GM21576 (cell line): ENCODE measurements around the gene SERPINA4.

Source experiments
- ATAC-seq: cut with Tn5 transposase; IDR thresholded peaks from one replicate; pipeline ENCODE4 v1.9.1; 2021; ENCODE audit warnings: mild to moderate bottlenecking, moderate library complexity; ENCODE audit not compliant: unreplicated experiment

SERPINA4 gene, protein sequence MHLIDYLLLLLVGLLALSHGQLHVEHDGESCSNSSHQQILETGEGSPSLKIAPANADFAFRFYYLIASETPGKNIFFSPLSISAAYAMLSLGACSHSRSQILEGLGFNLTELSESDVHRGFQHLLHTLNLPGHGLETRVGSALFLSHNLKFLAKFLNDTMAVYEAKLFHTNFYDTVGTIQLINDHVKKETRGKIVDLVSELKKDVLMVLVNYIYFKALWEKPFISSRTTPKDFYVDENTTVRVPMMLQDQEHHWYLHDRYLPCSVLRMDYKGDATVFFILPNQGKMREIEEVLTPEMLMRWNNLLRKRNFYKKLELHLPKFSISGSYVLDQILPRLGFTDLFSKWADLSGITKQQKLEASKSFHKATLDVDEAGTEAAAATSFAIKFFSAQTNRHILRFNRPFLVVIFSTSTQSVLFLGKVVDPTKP

DNA sequence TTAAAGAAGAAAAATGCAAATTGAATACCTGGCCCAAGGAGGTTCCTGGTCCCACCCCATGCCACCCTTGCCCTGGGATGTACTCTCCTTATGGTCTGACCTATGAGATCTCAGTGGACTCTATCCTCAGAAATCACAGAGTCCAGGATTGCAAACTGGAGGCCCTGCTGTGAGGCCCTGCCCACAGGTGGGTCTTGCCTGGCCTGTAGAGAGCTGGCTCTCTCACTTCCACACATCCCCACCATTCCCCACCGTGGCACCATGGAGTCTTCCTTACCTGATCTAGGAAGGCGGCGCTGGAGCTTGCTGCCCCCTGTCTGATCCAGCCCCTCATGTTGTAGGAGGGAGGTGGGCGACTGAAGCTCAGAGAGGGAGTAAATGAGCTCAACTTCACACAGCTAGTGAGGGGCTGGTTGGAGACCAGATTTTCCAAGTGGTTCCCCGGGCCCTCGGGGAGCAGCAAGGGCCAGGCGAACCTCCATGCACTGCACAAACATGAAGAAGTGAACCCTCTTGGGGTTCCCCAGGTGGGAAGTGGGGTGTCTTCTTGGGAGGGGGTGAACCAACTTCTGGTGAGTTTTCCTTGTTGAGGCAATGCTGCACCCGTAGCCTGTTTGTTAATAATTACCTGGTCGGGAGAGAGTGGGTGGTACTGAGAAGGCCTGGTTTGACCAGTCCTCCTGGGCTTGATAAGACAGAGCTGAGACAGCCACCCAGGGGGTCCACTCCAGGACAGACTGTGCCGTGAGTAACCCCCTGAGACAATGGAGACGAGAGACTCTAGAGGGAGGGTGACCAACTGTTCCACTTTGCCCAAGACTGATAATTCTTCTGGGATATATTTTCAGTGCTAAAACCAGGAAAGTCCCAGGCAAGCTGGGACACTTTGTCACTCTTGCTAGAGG, at the start of gene SERPINA4:
SERPINA4 (plus strand) TSS at position 692 of the 905 bp plus-strand sequence. CDS start 2,041 bp downstream, outside the sequence.
- no peak for ATAC-seq

DNA sequence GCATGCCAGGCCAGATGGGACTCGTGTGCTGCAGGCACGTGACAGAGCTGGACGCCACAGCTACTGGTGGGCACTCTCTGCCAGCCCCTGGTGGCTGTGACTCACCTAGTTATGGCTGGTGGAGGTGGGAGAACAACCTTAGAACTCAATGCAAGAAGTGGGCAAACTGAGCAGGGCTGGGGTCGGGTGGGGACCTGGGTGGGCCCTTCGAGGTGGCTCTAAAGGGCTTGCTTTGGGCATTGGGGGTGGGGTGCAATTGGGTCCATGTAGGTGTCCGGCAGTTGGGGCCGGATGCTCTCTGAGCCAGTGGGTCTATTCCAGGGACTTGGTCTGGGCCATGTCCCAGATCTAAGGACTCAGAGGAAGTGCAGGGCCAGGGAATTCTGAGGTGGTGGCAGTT, 46.9 kb upstream of the SERPINA4 start:
- ATAC-seq = no peak

DNA sequence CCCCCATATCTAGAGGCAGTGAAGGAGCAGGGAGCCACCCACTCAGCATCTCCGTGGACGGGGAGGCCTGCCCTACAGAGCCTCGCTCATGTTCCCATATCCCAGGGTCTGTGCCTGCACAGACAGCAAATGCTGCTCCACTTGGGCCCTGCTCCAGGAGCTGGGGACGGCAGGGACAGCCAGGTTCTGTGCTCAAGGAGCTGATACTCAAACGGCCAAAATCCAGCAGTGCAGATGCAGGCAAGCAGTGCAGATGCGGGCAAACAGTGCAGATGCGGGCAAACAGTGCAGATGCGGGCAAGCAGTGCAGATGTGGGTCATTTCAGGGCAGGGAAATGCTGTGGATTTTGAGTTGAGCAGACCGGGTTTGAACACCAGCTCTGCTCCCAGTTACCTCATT, 45.8 kb upstream of the SERPINA4 start:
- ATAC-seq = no peak

DNA sequence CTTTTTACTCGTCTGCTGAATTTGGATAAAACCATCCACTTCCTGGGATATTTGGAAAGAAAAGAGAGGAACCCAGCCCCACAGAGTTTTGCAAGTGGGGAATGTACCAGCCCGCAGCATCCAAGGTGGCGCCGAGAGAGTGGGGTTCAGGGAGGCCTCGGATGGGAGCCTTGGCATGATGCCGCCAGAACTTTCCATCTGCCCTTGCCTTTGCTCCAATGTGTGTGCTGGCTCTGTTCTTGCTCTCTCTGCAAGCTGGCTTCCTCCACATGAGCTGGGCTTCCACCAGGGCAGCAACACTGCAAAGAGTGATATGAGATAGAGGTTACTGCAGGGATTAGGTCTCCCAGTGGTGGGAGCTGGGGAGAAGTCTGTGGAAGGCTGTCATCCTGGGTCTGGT, 45.4 kb upstream of the SERPINA4 start:
- ATAC-seq = no peak

DNA sequence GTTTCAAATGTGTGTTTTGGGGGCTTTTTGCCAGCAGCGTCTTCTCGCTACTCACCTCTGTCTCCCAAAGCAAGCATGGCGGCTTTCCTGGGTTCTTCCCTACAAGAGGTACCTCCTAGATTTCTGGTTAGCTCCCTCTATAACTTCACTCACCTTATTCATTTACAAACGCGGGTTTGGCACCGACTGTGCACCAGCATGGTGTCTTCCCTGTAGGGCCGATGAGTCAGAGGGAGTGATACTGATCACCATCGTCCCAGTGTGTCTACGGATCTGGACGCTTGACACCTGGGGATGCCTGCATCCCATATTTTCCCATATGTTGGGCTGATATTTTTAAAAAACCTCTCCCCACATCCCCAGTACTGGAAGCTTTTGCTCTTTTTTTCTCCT, 44.0 kb upstream of the SERPINA4 start:
- ATAC-seq = no peak

DNA sequence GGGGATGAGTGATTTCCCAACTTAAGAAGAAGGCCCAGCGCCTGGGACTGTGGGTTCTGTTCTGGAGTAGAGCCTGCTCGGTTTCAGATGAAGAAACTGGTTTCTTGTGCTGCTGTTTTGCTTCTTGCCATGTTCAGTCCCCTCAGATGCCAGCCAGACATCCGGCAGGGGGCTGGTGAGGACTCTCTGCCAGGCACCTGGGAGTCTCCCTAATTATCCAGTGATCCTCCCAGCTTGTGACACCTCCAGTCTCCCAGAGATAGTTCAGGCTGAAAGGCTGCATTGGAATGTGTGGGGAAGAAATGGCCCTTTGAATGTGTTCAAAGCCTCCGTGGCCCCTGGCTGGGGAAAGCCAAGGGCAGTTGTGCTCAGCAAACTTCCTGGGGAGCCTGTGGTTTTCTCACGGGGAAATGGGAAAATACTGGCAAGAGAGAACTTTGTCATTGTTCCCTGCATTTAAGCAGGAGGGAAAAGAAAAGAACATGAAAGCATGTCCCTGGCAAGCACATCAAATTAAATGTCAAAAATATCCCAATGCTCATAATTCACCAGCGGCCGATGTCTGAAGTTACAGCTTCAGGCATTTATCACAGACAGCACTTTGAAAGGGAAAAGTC, 43.5 kb upstream of the SERPINA4 start:
- ATAC-seq = no peak

DNA sequence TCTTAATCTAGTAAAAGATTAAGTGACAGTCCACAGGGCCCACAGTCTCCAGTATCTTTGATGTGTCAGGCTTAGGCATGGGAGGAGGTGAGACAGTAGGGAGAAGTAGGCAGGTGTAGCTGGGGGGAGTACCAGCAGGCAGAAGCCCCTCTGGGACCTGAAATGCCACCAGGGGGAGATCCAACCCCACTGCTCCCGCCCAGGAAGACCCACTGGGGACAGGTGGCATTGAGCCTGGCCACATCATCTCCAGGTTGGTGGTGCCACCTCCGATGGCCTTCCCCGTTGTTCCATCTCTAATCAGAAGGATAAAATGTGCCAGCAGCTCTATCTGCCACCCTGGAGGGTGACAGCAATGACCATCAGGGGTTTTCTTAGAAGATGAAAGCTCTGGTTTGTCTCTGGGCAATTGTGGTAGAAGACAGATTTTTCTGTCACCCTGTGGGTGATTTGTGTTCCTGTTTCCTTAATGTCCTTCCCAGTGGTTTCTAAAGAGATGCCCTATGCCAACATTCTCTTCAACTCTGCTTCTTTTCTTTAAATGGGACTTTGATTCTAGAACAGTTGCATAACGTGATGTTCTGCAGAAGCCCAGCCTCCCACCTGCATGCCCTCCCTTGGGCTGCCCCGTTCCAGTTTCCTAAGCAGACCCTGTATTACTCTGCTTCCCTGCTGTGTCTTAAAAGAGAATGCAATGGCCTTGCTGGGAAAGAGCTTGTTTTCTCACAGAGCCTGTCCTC, 39.7 kb upstream of the SERPINA4 start:
- no peak for ATAC-seq

DNA sequence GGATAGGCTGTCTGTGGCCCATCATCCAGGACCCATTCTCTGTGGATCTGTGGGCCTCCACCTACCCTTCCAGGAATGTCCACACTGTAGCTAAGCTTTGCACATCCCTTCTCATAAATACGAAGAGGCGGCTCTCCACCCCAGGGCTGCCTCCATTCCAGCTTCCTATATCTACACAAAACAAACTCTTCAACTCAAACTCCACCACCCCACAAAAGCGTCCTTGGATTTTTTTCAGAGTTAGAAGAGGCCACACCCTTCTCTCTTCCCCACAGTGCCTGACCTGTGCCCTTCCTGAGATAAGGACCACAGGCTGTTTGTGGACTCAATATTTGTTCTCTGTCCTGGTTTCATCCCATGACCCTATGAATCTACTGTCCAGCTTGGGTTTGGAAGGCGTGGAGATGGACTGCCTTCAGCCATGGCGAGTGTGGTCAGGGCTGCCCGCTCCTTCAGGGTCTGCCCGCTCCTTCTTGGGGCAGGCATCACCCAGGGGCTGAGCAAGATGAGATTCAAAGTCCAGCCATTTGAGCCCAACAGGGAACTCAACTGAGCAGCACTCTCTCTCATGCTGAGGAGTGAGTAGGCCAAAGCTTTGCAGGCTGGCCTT, 39.0 kb upstream of the SERPINA4 start:
- no peak for ATAC-seq

DNA sequence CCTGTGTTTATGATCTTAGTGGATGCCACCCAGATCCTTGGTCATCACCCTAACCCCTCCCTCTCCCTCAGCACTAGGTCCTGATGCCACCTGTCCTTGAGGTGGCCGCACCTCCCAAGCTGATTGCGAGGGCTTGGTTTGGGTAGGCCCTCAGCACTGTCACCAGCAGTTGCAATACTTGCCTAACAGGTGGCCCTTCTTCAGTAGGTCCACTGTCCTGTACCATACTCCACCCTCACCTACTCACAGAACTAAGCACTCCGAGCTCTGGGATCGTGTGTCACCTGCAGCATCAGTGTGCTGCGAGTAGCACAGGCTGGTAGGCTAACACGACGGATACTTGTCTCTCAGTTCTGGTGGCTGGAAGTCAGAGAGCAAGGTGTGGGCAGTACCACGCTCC, 38.0 kb upstream of the SERPINA4 start:
- no peak for ATAC-seq

DNA sequence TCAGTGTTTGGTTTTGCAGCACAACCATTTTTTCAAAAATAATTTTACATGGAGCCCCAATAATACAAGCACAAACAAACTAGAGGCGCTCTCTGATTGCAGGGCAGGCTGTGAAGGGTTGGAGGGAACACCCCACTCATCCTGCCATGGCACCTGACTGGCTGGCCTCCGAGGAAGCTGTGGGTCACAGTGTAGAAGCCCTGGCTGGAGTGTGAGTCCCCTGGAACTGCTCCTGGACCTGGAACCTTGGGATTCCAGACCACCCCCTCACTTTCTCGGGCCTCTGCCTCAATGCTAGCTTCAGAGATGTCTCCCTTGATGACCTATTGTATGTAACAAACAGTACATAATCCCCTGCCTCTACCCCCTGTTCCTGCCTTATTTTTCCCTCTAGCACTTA, 37.1 kb upstream of the SERPINA4 start:
- no peak for ATAC-seq

DNA sequence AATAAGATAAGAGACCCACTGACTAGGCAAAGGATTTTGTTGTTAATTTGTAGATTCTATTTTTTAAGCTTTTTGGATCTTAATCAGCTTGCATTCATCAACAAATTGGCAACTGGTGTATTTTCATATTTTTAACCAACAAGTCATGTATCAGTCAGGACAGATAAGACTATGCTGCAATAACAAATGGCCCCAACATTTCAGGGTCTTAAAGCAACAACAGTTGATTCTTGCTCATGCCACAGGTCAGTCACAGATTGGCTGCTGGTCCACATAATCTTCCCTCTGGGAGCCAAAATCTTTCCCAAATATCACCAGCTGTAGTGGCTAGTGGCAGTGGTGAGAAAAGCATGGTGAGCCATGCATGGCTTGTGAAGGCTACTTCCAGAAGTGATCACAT, 30.1 kb upstream of the SERPINA4 start:
- no peak for ATAC-seq

DNA sequence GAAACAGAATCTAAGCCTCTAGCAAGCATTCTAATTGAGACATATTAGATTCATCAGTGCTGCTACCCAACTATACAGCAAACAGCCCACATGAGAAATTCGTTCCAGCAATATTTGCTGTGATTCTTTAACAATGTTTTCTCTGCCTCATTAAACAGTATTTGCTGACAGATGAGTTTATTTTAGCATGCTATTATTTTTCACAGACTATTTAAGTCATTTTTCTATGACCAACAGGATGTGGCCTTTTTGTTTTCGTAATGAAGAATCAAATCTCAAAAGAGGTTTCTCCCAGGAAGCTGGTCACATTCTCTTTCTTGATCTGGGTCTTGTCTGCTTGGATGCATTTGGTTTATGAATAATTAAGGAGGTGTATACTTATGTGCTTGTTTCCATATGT, 28.8 kb upstream of the SERPINA4 start:
- no peak for ATAC-seq

DNA sequence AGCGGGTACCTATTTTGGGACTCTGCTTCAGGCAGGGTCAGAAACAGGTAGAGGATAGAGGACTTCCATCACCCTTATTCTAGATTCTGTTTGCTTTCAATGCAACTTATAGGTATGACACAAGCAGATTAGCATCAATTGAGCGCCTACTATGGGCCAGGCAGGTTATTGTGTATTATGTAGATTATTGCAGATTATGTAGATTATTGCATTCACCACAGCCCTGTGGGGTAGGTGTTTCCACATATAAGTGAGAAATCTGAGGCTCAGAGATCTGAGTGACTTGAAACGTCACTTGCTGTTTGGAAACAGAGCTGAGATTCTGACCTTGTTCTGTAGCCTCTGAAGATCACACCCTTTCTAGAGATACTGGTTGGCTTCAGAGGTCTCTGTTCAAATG, 25.7 kb upstream of the SERPINA4 start:
- no peak for ATAC-seq

DNA sequence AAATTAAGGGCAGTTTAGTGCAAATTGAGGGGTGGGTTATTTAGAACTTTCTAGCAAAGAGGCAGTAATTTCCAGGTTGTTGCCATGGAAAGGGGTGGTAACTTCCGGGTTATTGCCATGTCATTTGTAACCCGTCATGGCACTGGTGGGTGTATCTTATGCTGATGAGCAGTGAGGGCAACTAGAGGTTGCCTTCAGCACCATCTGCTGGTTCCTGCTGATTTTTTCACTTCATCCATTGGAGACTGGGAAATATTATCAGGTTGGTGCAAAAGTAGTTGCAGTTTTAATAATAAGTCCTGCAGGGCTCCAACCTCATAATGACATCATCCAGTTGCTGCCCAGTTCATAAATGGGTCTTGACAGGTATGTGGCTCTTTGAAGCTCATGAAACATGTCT, 24.4 kb upstream of the SERPINA4 start:
- no peak for ATAC-seq

DNA sequence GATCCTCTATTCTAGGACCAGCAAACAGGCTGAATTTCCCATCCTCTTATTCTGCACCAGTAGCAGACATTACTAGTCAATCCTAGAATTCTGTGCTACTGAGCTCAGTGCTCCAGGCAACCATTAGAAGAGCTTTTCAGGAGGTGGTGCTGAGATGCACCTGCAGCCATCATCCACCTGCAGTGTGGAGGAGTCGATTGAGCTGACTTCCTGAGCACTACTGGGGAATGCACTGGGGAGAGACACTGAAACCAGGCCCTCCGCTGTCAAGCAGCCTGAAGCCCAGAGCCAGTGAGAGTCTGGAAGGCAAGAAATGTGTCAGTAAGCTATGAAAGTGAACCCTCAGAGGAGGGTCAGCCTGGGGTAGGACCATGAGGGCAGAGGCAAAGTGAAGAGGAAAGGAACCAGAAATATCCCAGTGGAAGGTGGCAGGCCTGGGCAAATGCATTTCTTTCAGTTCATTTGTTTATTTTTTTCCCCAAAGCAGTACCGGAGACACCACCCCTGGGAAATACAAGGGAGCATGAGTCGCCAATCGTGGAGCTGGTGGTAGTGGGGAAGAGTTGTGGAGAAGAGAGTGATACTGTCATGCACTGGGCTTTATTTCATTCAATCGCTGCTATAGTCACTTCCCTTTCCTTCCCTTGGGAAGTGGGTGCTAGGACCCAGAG, 23.0 kb upstream of the SERPINA4 start:
- ATAC-seq = no peak

DNA sequence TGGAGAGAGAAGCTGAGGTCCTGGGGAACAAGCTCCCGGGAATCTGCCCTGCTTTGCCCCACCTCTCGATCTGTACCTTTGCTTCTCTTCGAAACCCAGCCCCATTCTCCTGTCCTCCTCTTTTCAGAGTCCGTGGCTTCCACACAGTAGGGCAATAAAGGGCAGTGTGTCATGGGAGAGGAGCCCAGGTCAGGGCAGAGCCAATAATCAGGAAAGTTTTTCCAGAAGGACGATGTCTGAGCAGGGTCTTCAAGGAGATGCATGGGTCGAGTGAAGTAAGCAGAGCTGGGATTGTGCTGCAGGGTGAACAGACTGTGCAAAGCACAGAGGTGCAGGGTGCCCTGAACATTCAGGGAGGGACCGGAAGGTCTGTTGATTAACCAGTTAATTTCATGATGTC, 22.1 kb upstream of the SERPINA4 start:
- ATAC-seq = no peak

DNA sequence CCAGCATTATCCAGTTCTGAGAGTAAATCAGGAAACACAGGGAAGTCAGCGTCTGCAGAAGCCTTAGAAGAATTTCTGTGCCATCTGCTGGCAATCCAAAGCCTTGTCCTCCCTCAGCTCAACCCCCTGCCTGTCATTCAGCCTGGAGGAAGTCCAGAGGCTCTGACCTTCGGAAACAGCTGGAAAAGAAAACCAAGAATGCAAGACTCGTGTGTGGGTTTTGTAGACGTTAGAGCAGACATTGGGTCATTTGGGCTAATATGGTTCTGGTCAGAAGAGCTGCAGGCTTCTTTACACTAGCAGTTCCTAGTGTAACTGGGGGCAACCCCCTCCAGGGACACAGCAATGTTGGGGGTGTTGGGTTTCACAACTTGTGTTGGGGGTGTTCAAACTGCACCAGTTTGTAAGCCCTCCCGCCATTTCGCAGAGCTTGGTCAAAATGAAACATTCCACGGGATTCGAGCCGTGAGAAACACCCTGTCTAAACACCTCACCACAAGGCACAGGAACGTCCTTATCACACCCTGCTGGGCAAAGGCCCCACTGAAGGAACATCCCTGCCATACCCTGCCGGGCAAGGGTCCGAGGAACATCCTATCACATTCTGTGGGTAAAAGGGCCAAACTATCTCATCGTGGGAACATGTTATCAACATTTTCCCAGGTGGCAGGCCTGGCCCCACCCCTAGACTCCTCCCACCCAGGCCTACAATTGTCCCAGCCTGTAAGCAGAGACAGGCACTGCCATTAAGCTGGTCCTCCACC, 21.0 kb upstream of the SERPINA4 start:
- no peak for ATAC-seq

DNA sequence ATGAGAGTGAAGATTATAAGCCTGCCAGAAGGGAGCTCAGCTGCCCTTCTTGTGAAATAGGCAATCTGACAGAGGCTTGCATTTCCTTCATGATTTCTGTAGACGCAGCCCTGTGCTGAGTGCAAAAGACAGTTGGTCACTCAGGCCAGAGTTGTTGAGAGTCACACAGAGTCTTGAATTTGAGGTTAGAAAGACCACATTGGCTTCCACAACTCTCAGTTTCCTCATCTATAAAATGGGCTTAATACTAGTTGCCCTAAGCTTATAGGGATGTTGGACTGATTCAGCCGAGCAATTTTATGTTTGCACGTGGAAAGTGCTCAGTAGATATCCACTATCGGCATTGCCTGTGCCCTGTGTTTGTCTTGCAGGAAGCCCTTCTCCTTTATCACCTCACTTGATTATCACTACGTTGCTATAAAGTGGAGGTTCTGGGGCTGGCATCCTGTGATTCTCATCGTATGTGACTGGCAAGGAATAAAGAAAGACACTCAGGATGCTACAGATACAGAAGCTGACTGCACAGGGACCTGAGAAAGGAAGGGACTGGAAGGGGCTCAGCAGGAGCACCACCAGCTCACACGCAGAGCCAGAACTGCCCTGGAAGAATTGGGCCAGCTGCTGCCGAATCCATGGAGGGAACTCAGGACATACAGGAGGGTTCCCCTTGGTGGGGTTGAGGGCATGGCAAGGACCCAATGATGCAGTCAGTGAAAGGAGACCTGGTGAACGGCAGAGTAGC, 19.8 kb upstream of the SERPINA4 start:
- ATAC-seq = no peak
